ENCODE measurements around the gene ATAD2B.
"Not testable (repeated sequence)": the region's sequence is repeated elsewhere in the genome, so short reads cannot be mapped to it uniquely, and the experiment has no call there.

Gene ATAD2B

GRCh38 chr2:23926750-23927571 lies at the start of gene ATAD2B:
Gene ATAD2B (minus strand): TSS chr2:23927123. CDS start chr2:23926770, 353 bp downstream.
- TF ChIP-seq ZNF274 (IDR thresholded peaks at IDR 0.05; ENCODE audit: low read depth, low read length), result no peak
- peak within 1 kb of the TSS; percentile 76 for H3K4me3 ChIP-seq (ENCODE audit: low read length)

GRCh38 chr2:23967846-23968245 lies 40.9 kb upstream of the ATAD2B start:
- H3K4me3 ChIP-seq (ENCODE audit: low read length), result no peak overlapping the region
- no peak for TF ChIP-seq ZNF274 (IDR thresholded peaks at IDR 0.05; ENCODE audit: low read depth, low read length)

- H3K4me3 ChIP-seq (ENCODE audit: low read length), result no peak overlapping the region
- no peak for TF ChIP-seq ZNF274 (IDR thresholded peaks at IDR 0.05; ENCODE audit: low read depth, low read length)
Measured at GRCh38 chr2:23954325-23955014, 27.5 kb upstream of the ATAD2B start.

GRCh38 chr2:23953625-23954024 lies 26.7 kb upstream of the ATAD2B start:
- no peak overlapping the region for H3K4me3 ChIP-seq (ENCODE audit: low read length)
- no peak for TF ChIP-seq ZNF274 (IDR thresholded peaks at IDR 0.05; ENCODE audit: low read depth, low read length)

- not testable (repeated sequence) for H3K4me3 ChIP-seq (ENCODE audit: low read length)
Measured at GRCh38 chr2:23952558-23952957, 25.6 kb upstream of the ATAD2B start.

GRCh38 chr2:23947350-23947749 lies 20.4 kb upstream of the ATAD2B start:
- H3K4me3 ChIP-seq (ENCODE audit: low read length), result no peak overlapping the region
- no peak for TF ChIP-seq ZNF274 (IDR thresholded peaks at IDR 0.05; ENCODE audit: low read depth, low read length)

GRCh38 chr2:23944976-23945375 lies 18.1 kb upstream of the ATAD2B start:
- no peak for TF ChIP-seq ZNF274 (IDR thresholded peaks at IDR 0.05; ENCODE audit: low read depth, low read length)
- H3K4me3 ChIP-seq (ENCODE audit: low read length), result no peak overlapping the region

GRCh38 chr2:23944527-23944926 lies 17.6 kb upstream of the ATAD2B start:
- H3K4me3 ChIP-seq (ENCODE audit: low read length), result no peak overlapping the region
- TF ChIP-seq ZNF274 (IDR thresholded peaks at IDR 0.05; ENCODE audit: low read depth, low read length), result no peak

- no peak for TF ChIP-seq ZNF274 (IDR thresholded peaks at IDR 0.05; ENCODE audit: low read depth, low read length)
Measured at GRCh38 chr2:23943666-23944065, 16.7 kb upstream of the ATAD2B start.

GRCh38 chr2:23941644-23942043 lies 14.7 kb upstream of the ATAD2B start:
- TF ChIP-seq ZNF274 (IDR thresholded peaks at IDR 0.05; ENCODE audit: low read depth, low read length), result no peak
- peak overlapping the region; percentile 7; the same call in 1 of the 2 replicates for H3K4me3 ChIP-seq (ENCODE audit: low read length)

More at GRCh38 chr2:23943666-23944065, 16.7 kb upstream of the ATAD2B start:
- no peak overlapping the region for H3K4me3 ChIP-seq (ENCODE audit: low read length)

- no peak for TF ChIP-seq ZNF274 (IDR thresholded peaks at IDR 0.05; ENCODE audit: low read depth, low read length)
- H3K4me3 ChIP-seq (ENCODE audit: low read length), result peak overlapping the region; percentile 72
Measured at GRCh38 chr2:23940718-23941620, 14.0 kb upstream of the ATAD2B start.

GRCh38 chr2:23939987-23940717 lies 13.2 kb upstream of the ATAD2B start, which contains the start of gene UBXN2A:
Gene UBXN2A (plus strand): TSS chr2:23940463. CDS start chr2:23958315, 17,852 bp downstream.
- TF ChIP-seq ZNF274 (IDR thresholded peaks at IDR 0.05; ENCODE audit: low read depth, low read length), result no peak

GRCh38 chr2:23934259-23934658 lies 7.3 kb upstream of the ATAD2B start:
- H3K4me3 ChIP-seq (ENCODE audit: low read length), result no peak overlapping the region
- no peak for TF ChIP-seq ZNF274 (IDR thresholded peaks at IDR 0.05; ENCODE audit: low read depth, low read length)

More at GRCh38 chr2:23939987-23940717, 13.2 kb upstream of the ATAD2B start, which contains the start of gene UBXN2A:
- H3K4me3 ChIP-seq (ENCODE audit: low read length), result peak within 1 kb of the TSS; percentile 72

Data from GM08714 (cell line).